CD14-positive monocyte (primary cell): ENCODE results near the gene XYLT1. TPM values are rescaled to one million over a fixed set of nuclear protein-coding genes. Genes with fewer than 3 reads are reported as not detected.

ENCODE experiments used
- DNase-seq, 3 donors: peaks; one replicate each; pipeline ENCODE4 v3.0.0-alpha.2; 2011 to 2022
- H2AFZ ChIP-seq: 2 replicates; pipeline ENCODE4 v1.6.0; 2012; ENCODE audit warnings: mild to moderate bottlenecking, low read depth, low read length, inconsistent platforms; ENCODE audit not compliant: insufficient read depth, poor library complexity, severe bottlenecking
- H3K27ac ChIP-seq, 2 donors: 1 replicate in 1 of 2; 2 replicates in 1 of 2; pipeline ENCODE4 v1.5.1; 2012 to 2013; ENCODE audit warnings: low read length in 2 of 2, control low read depth in 1 of 2, inconsistent platforms in 1 of 2, low read depth in 1 of 2, mild to moderate bottlenecking in 1 of 2
- H3K27me3 ChIP-seq, 2 donors: one replicate each; pipeline versions ENCODE4 v1.6.0 to v1.6.1; 2011 to 2013; ENCODE audit warnings: low read length in 2 of 2; ENCODE audit not compliant: control insufficient read depth in 2 of 2, insufficient read depth in 2 of 2
- H3K36me3 ChIP-seq, 2 donors: replicated peaks in 1 of 2; 1 replicate in 1 of 2; 2 replicates in 1 of 2; pipeline versions ENCODE4 v1.5.1 to v1.6.1; 2012 to 2013; ENCODE audit warnings: low read length in 2 of 2, control low read depth in 1 of 2, inconsistent platforms in 1 of 2, mild to moderate bottlenecking in 1 of 2; ENCODE audit not compliant: insufficient read depth in 2 of 2, control insufficient read depth in 1 of 2
- H3K4me1 ChIP-seq, 2 donors: 1 replicate in 1 of 2; 2 replicates in 1 of 2; pipeline versions ENCODE4 v1.5.1 to v1.6.1; 2012 to 2013; ENCODE audit warnings: low read length in 2 of 2, control low read depth in 1 of 2, inconsistent platforms in 1 of 2, mild to moderate bottlenecking in 1 of 2, moderate library complexity in 1 of 2; ENCODE audit not compliant: insufficient read depth in 2 of 2, control insufficient read depth in 1 of 2
- H3K4me2 ChIP-seq: replicated peaks from 2 replicates; pipeline ENCODE3; 2012; ENCODE audit warnings: low read length, moderate library complexity, mild to moderate bottlenecking; ENCODE audit not compliant: poor library complexity, severe bottlenecking; ENCODE audit errors: extremely low read depth
- H3K4me3 ChIP-seq, 3 experiments: fragments of 200-600 bp in 1 of 3; sonication (generic) in 1 of 3; replicated peaks in 1 of 3; 1 replicate in 2 of 3; 2 replicates in 1 of 3; pipeline ENCODE4 v1.5.1; 2011 to 2013; ENCODE audit warnings: low read length in 3 of 3, mild to moderate bottlenecking in 3 of 3, control low read depth in 2 of 3, low read depth in 2 of 3, inconsistent platforms in 1 of 3, moderate library complexity in 1 of 3
- H3K79me2 ChIP-seq: 2 replicates; pipeline ENCODE4 v1.6.0; 2012; ENCODE audit warnings: mild to moderate bottlenecking, control low read depth, inconsistent platforms, low read length, moderate library complexity; ENCODE audit not compliant: insufficient read depth
- H3K9ac ChIP-seq: 2 replicates; pipeline ENCODE4 v1.6.0; 2017; ENCODE audit warnings: low read length, mild to moderate bottlenecking; ENCODE audit not compliant: insufficient read depth, poor library complexity, severe bottlenecking
- H3K9me3 ChIP-seq, 2 donors: replicated peaks in 1 of 2; 1 replicate in 1 of 2; 2 replicates in 1 of 2; pipeline versions ENCODE4 v1.5.1 to v1.6.1; 2012 to 2013; ENCODE audit warnings: low read length in 2 of 2, control low read depth in 1 of 2; ENCODE audit not compliant: control insufficient read depth in 1 of 2, insufficient read depth in 1 of 2
- H4K20me1 ChIP-seq: 2 replicates; pipeline ENCODE4 v1.6.0; 2012; ENCODE audit warnings: mild to moderate bottlenecking, low read length, control low read depth, moderate library complexity; ENCODE audit not compliant: insufficient read depth
- H3K27ac Mint-ChIP-seq, 7 donors: one replicate each; pipeline ENCODE4 v1.8.0; 2020; ENCODE audit warnings: mild to moderate bottlenecking in 7 of 7, mixed read lengths in 7 of 7, moderate library complexity in 6 of 7, inconsistent platforms in 2 of 7
- H3K27me3 Mint-ChIP-seq, 3 donors: one replicate each; pipeline ENCODE4 v1.8.0; 2021 to 2022; ENCODE audit warnings: low read depth in 3 of 3, mild to moderate bottlenecking in 3 of 3, mixed read lengths in 3 of 3, moderate library complexity in 3 of 3, inconsistent platforms in 1 of 3
- H3K36me3 Mint-ChIP-seq, 2 donors: one replicate each; pipeline ENCODE4 v1.8.0; 2020; ENCODE audit warnings: mixed read lengths in 2 of 2, inconsistent platforms in 1 of 2, mild to moderate bottlenecking in 1 of 2
- H3K4me1 Mint-ChIP-seq: one replicate; pipeline ENCODE4 v1.8.0; 2020; ENCODE audit warnings: mild to moderate bottlenecking, mixed read lengths
- H3K4me3 Mint-ChIP-seq, 2 donors: one replicate each; pipeline ENCODE4 v1.8.0; 2020; ENCODE audit warnings: mild to moderate bottlenecking in 2 of 2, mixed read lengths in 2 of 2, moderate library complexity in 1 of 2
- H3K9me3 Mint-ChIP-seq, 7 donors: one replicate each; pipeline ENCODE4 v1.8.0; 2020 to 2022; ENCODE audit warnings: mixed read lengths in 7 of 7, mild to moderate bottlenecking in 6 of 7, moderate library complexity in 6 of 7, inconsistent platforms in 2 of 7
- CTCF ChIP-seq: fragments of 200-600 bp; IDR thresholded peaks from one replicate; pipeline ENCODE4 v1.8.0; 2022; ENCODE audit warnings: antibody characterized with exemption, mild to moderate bottlenecking
- whole genome bisulfite sequencing: methylation state at CpG from one replicate; pipeline ENCODE4 v1.1.5; 2013; ENCODE audit warnings: missing lambda C conversion rate; ENCODE audit not compliant: insufficient coverage; 5-methylcytosine and 5-hydroxymethylcytosine counted together
- intact Hi-C, 2 donors: fragments of 100-400 bp; cut with micrococcal nuclease; formaldehyde crosslinking; loops; one replicate each; pipeline versions ENCODE4 v1.15.0 to v1.15.1; 2023
- polyA plus RNA-seq, 3 donors: library from polyadenylated mRNA; depleted of rRNA in 1 of 3; unstranded in 2 of 3; stranded (reverse) in 1 of 3; fragments of 300-500 nt in 2 of 3; fragments of >200 nt in 1 of 3; fragmentation: Illumina TruSeq in 2 of 3; gene quantifications; 1 replicate in 2 of 3; 2 replicates in 1 of 3; pipeline ENCODE4 v1.2.3, GENCODE V29; 2012 to 2021

The XYLT1 gene
- polyA plus RNA-seq, 3 donors: 0.51 to 9.4 (median 1.6) TPM

GRCh38 chr16:17340804-17341203, 130.0 kb downstream of the XYLT1 start:
- no CpG with 5 or more reads among the region's 4 CpGs for whole genome bisulfite sequencing
- peak overlapping the region; percentile 43 to 97 (median 95) for H3K27ac Mint-ChIP-seq

More at GRCh38 chr16:17340804-17341203, 130.0 kb downstream of the XYLT1 start:
- TF ChIP-seq CTCF: no peak
- Mint-ChIP-seq H3K4me1 (peaks cover 73% of the 10 kb centered on the region), H3K9me3 (no peaks in the 10 kb centered on the region), H3K27me3 (peaks cover 0 to 3% (median 2%) of the 10 kb centered on the region in 3 donors), H3K36me3 (peaks cover 13 to 16% of the 10 kb centered on the region in 2 donors), H3K4me3 (peak overlapping the region in 1 of 2 donors; percentile 57)
- Histone ChIP-seq H3K9ac (no peak overlapping the region), H4K20me1 (no peaks in the 10 kb centered on the region), H3K4me2 (peak overlapping the region; percentile 18), H2AFZ (no peak overlapping the region), H3K27ac (peak overlapping the region in 1 of 2 donors; percentile 78), H3K79me2 (peaks cover 41% of the 10 kb centered on the region), H3K4me1 (peaks cover 63 to 67% of the 10 kb centered on the region in 2 donors), H3K9me3 (no peaks in the 10 kb centered on the region), H3K27me3 (no peaks in the 10 kb centered on the region), H3K4me3 (peak overlapping the region in 1 of 3 experiments; percentile 15), H3K36me3 (no peaks in the 10 kb centered on the region)
- intact Hi-C loops: loop anchor here (5.0 kb wide), 1 partner anchor 36 kb away; no protein-coding TSS in a partner anchor
- DNase-seq: peak in 2 of 3 donors; percentile 63 to 75
